ENCODE measurements around the gene TUB. TPM values are rescaled to one million over a fixed set of nuclear protein-coding genes. Genes with fewer than 3 reads are reported as not detected.

TUB gene
- total RNA-seq, 1 donor from 2014 or later: 0.29 TPM

- Mint-ChIP-seq H3K36me3 (ENCODE audit: low read depth) (peaks cover 2% of the 10 kb centered on the region), H3K27me3 (ENCODE audit: insufficient read depth) (no peaks in the 10 kb centered on the region), H3K9me3 (no peaks in the 10 kb centered on the region), H3K4me1 (ENCODE audit: low read depth) (peaks cover 5% of the 10 kb centered on the region), H3K27ac (no peak overlapping the region), H3K4me3 (no peak overlapping the region)
- DNase-seq (ENCODE audit: low spot score): no peak
- intact Hi-C loops (cut with micrococcal nuclease): no loop called here
These were observed 45.8 kb downstream of the TUB start for GRCh38 chr11:8126649-8127289.

- H3K9me3 Mint-ChIP-seq: no peaks in the 10 kb centered on the region
- no peaks in the 10 kb centered on the region for H3K36me3 Mint-ChIP-seq (ENCODE audit: low read depth)
- no peak for DNase-seq (ENCODE audit: low spot score)
- H3K27me3 Mint-ChIP-seq (ENCODE audit: insufficient read depth): no peaks in the 10 kb centered on the region
- H3K4me3 Mint-ChIP-seq: no peak overlapping the region
- no peak overlapping the region for H3K27ac Mint-ChIP-seq
- intact Hi-C loops (cut with micrococcal nuclease): no loop called here
- H3K4me1 Mint-ChIP-seq (ENCODE audit: low read depth): peaks cover 5% of the 10 kb centered on the region
These were observed 46.4 kb downstream of the TUB start for GRCh38 chr11:8127447-8127846.

GRCh38 chr11:8138526-8138925 is 57.5 kb downstream of the TUB start:
- Mint-ChIP-seq H3K27me3 (ENCODE audit: insufficient read depth) (no peaks in the 10 kb centered on the region), H3K9me3 (peaks cover 4% of the 10 kb centered on the region), H3K36me3 (ENCODE audit: low read depth) (peaks cover 3% of the 10 kb centered on the region), H3K4me1 (ENCODE audit: low read depth) (no peaks in the 10 kb centered on the region), H3K4me3 (no peak overlapping the region), H3K27ac (no peak overlapping the region)
- intact Hi-C loops (cut with micrococcal nuclease): no loop called here
- no peak for DNase-seq (ENCODE audit: low spot score)

- Mint-ChIP-seq H3K27ac (no peak overlapping the region), H3K36me3 (ENCODE audit: low read depth) (no peaks in the 10 kb centered on the region), H3K4me3 (no peak overlapping the region), H3K27me3 (ENCODE audit: insufficient read depth) (peaks cover 2% of the 10 kb centered on the region), H3K4me1 (ENCODE audit: low read depth) (no peaks in the 10 kb centered on the region), H3K9me3 (no peaks in the 10 kb centered on the region)
- intact Hi-C loops (cut with micrococcal nuclease): no loop called here
- no peak for DNase-seq (ENCODE audit: low spot score)
These were observed 68.7 kb downstream of the TUB start for GRCh38 chr11:8149726-8150125.

Other genes starting within 250 kb of the TUB start
- not detected in 2 replicates for gene OR10A6, start 149.9 kb upstream of the TUB start, total RNA-seq
- not detected in 2 replicates for gene OR10A3, start 139.5 kb upstream of the TUB start, total RNA-seq
- gene NLRP10, start 115.8 kb upstream of the TUB start, total RNA-seq: not detected in 2 replicates
- gene EIF3F, start 93.9 kb upstream of the TUB start, total RNA-seq: 210 and 214 TPM in 2 replicates
- 4.7 and 7.4 TPM in 2 replicates for gene RIC3, start 87.8 kb downstream of the TUB start, total RNA-seq
- not detected in 2 replicates for gene LMO1, start 182.7 kb downstream of the TUB start, total RNA-seq

Measured in activated T-helper 1 cell treated with anti-CD3 and anti-CD28 coated beads, Interleukin-12 subunit alpha, Interleukin-12 subunit beta, Interleukin-2, Interleukin-4 antibody, amounts not matched to agents 30 ng/mL and 10 ng/mL and 1 ng/mL, durations not matched to agents 14 hours and 24 hours and 36 hours (primary cell).